Skin of body (tissue), 2 donors: ENCODE measurements around the gene GPSM3. TPM values are rescaled to one million over a fixed set of nuclear protein-coding genes. Genes with fewer than 3 reads are reported as not detected.
"Not testable (repeated sequence)": the region's sequence is repeated elsewhere in the genome, so short reads cannot be mapped to it uniquely, and the experiment has no call there.

Experiments
- DNase-seq: peaks from one replicate; lab custom pipeline; 2025; lab: John Stamatoyannopoulos, UW
- total RNA-seq: library from RNA; depleted of rRNA; stranded (reverse); fragments of >200 nt; gene quantifications from one replicate; pipeline ENCODE4 v1.2.3, GENCODE V29; 2014

GPSM3 gene, protein sequence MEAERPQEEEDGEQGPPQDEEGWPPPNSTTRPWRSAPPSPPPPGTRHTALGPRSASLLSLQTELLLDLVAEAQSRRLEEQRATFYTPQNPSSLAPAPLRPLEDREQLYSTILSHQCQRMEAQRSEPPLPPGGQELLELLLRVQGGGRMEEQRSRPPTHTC
- total RNA-seq, result 4.1 TPM

DNA sequence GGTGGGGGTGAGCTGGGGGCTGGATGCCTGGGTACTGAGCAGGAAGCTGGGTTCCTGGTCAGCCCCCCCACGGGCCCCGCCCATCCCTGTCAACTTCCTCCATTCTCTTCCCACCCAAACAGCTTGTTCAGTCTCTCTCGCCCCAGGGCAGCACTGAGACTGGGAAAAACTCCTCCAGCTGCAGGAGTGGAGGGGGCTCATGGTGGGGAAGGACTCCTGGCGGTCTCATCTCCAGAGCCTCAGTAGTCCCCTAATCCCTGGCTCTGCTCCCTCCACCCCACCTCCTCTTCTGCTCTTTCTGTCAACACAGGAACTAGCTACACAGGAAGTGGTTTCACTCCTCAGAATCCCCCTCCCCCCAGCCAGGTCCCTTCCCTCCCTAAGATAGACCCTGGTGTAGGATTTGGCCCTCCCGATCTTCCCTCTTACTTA is at the start of gene GPSM3:
GPSM3 (minus strand) TSS at position 36 of the 432 bp plus-strand sequence. CDS start 130 bp downstream, outside the sequence.
- DNase-seq, result peak; percentile 46

DNA sequence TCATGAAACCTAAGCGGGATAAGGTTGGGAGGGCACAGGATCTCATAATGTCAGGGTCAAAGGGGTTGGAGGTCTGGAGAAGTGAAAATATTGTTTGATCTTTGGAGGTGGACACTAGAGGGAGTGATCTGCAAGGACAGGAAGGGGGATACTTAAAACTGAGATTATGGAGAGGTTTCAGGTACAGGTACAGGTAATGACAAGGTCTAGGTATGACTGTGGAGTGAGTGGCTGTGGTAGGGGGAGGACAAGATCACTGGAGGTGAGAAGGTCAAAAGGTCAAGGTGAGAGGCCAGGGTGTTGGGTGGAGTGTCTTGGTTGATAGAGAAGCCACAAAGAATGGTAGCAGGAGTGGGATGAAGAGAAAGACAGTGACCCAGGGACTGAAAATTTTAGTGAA is 48.2 kb upstream of the GPSM3 start:
- DNase-seq, result no peak

DNA sequence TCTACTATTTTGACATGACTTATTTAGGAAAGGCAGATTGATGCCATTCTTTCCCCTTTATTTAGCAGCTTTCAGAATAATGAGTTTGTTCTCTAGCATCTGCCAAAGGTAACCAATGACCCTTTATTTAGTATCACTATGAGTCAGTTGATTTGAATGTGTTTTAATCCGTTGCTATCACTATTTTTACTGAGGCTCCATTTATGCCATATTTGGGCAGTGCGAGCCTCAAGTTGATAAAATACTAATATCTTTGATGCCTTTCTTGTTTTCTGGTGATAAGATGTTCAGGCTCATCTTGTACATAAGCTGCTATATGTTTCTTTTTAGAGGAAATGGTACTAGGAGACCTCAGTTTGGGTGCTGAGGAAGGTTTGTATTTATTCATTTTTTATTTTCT is 47.0 kb upstream of the GPSM3 start:
- no peak for DNase-seq

DNA sequence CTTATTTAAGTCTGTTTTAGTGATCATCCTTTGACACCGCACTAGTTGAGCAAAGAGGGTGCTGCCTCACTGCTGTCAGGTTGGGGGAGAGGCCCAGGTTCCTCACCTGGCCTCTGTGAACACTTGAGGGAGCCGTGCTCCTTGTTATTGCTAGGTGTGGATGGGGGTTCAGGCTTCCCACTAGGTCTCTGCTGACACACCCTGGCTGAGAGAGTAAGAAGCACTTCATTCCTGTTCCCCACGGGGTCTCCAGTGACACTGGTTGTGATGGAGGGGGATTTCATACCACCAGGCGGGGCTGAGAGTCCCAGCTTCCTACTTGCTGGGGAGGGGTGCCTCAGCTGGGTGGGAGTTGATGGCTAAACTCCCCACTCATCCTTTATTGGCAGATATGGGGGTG is 42.5 kb upstream of the GPSM3 start:
- DNase-seq, result no peak

DNA sequence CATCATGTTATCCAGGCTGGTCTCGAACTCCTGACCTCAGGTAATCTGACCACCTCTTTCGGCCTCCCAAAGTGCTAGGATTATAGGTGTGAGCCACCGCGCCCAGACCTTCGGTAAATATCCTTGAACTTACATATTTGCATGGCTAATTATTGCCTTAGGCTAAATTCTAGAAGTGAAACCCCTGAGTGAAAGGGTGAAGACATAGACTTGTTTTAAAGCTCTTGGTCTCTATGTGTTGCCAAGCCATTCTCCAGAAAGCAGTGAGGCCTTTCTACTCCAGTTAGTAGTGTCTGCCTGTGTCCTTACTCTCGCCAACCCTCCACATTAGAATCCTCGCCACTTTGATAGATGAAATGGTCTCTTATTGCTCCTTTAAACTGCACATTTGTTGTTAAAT is 34.0 kb upstream of the GPSM3 start:
- DNase-seq, result no peak

DNA sequence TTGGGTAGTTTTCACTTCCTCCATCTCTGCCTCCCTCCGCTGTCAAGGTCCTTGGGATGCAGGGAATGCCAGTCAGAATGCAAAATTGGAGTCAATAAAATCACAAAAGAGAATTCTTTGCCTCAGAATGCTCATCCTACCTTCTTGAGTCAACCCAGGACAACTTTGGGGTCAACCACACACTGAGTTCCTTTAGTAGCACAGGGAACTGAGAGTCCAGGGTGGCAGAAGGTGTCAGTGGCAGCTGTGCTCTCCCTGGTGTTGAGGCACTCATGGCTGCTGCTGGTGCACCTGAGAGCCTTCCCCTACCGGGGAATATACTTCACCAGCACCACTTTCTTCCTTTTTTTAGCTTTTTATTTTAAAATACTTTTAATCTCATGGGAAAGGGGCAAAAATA is 32.3 kb upstream of the GPSM3 start:
- DNase-seq, result no peak

DNA sequence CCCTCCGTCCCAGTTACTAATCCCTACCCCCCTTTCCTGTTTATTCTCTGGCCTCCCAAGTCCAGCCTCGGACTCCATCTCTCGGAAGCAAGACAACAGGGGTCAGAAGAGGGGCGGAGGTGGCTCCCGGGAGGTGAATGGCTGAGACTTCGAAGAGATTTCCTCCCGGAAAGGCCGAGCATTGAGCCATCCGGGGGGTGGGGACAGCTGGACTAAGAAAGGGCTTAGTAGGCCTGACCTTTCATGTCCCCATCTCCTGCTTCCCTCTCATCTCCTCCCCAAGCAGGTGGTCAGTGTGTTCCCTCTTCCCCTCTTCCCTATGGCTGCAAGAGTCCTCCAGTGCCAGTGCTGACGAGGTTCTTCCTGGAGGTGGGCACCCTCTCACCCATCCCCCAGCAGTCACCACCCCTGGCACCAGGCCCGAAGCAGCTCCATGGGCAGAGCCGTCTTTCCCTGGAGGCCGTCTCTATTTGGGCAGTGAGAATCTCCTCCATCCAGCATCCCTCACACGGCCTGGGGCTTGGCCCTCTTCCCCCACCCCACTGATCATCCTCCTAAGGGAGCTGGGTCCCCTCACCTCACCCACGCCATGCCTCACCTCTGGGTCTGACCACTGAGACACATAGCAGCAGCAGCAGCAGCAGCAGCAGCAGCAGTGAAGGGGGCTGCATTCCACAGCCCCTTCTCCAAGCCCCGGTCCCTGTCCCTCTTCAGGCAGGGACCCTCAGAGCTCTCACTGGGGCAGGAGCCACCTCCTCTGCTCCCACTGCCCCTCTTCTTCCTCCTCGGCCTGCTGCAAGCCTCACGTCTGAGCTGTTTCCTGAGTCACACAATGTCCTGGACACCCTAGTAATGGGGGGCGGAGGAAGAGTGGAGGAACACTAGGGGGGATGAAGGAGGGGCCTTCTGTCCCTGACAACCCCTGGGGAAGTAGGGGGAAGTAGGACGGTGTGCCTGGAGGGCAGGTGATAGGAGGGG is 31.1 kb upstream of the GPSM3 start, which contains the start of gene NOTCH4:
NOTCH4 (minus strand) TSS at position 810 of the 978 bp plus-strand sequence; CDS start at position 671, 139 bp downstream.
- DNase-seq, result no peak

DNA sequence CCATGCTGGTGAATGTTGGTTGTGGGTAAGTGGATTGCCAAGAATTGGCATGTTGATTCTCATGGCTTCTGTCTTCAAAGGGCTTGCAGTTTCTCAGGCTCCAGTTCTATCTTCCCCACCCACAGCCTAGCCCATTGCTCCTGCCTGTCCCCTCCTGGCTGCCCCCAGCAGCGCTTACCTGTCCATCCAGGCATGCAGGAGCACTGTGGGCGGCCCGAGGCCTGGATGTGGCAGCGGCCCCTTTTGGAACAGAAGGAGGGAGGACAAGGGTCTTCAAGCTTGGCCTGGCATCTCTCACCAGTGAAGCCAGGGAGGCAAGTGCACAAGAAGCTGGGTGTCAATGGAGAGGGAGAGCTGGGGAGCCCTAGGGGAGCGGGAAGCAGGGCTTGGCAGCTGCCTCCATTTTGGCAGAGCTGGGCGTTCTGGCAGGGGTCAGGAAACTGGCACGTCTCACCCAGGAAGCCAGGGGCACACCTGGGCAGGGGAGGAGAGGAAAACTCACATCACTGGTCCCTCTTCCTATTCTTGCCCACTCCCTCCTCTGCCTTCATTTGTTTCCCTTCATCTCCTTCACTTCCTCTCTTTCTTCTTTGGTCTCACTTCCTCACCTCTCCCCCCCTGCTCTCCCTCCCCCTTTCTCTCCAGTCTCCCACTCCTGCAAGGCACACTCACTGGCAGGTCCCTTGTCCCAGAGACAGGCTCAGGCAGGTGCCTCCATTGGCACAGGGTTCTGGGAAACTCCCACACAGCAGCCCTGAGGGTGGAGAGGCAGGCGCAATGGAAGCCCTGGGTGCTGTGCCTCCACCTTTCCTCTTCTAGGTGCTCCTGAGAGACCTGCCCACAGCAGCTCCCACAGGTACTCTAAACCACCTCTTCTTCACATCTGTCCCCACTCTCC is 30.1 kb upstream of the GPSM3 start:
- DNase-seq, result no peak

DNA sequence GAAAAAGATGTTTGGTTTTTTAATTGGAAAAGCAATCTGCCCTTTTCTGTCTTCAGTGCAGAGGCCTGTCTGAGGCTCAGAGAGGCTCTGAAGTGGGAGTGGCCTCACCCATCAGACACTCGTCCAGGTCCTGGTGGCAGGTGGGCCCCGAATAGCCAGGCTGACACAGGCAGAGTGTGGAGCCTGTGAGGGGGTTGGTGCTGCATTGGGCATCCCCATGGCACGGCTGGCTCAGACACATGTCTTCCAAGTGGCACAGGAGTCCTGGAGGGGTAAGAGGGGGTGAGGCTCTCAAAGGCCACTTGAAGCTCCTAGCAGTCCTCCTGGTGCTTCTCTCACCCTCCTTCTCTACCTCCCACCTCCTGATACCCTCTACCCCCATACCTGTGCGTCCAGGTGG is 27.6 kb upstream of the GPSM3 start:
- DNase-seq, result no peak

DNA sequence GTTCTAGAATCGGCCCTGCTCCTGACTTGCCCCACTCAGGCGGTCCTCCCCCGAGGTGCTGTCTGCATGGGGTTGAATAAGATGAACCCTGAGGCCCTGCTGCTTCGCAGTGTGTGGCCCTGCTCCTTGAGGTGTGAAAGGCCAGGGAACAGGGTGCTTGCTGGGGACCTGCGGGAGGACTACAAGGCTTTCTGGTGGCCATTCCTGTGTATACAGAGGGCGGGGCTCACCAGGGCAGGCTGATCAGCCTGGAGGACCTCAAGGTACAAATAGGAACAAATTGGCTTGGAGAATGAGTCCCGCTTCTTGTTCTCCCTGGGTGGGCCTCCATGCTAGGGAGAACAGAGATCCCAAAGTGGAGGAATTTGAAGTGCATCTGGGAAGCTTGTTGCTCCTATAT is 25.7 kb upstream of the GPSM3 start:
- DNase-seq, result no peak

DNA sequence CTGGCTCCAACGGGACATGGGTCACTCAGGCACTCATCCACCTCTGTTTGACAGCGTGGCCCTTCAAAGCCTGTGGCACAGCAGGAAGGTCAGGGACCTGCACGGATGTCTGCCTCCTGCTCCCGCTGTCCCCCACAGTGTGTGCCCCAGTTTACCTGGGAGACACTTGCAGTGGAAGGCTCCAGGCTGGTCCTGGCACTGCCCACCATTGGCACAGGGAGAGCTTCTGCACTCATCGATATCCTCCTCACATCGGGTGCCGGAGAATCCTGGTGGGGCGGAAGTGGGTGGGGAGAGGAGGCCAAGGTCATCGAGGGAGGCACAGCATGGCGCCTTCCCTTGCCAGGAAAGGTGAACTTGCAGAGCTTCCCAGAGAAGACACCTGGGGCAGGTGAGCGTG is 24.6 kb upstream of the GPSM3 start:
- no peak for DNase-seq

DNA sequence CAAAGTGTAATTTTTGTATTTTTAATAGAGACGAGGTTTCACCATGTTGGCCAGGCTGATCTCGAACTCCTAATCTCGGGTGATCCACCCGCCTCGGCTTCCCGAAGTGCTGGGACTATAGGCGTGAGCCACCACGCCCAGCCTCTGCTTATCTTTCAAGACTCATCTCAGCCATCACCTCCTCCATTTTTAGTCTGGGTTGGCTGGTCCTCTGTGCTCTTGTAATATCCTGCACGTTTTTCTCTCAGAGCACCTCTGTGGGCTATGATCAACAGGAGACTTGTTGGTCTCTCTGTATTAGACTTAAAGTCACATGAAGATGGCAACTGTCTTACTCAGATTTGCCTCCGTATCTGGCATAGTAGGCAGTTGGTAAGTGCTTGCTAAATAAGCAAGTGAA is 23.8 kb upstream of the GPSM3 start:
- DNase-seq, result no peak

DNA sequence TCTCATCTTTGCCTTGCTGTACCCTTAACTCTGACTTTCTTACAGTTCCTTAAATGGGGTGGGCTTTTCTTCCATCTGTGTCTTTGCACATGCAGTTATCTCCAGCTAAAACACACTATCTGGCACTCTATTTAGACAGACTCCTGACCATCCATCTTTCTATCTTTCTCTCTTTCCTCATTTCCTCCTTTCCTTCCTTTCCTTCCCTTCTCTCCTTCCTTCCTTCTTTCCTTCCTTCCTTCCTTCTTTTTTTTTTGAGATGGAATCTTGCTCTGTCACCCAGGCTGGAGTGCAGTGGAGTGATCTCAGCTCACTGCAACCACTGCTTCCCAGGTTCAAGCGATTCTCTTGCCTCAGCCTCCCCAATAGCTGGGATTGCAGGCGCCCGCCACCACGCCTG is 23.2 kb upstream of the GPSM3 start:
- DNase-seq, result no peak

DNA sequence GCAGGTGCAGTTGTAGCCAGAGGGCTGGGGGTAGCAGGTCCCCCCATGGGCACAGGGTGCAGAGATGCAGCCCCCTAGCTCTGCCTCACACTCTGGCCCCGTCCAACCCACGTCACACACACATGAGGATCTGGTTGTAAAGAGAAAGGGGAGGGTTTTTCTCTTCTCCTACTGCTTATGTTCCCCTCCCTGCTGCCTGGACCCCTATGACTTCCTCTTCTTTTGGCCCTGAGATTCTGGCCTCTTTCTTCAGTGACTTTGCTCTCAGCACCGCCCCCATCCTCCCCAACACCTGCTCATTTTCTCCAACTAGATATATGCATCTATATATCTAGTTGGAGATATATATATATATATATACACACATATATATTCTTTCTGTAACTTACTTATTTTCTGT is 21.7 kb upstream of the GPSM3 start:
- DNase-seq, result no peak

DNA sequence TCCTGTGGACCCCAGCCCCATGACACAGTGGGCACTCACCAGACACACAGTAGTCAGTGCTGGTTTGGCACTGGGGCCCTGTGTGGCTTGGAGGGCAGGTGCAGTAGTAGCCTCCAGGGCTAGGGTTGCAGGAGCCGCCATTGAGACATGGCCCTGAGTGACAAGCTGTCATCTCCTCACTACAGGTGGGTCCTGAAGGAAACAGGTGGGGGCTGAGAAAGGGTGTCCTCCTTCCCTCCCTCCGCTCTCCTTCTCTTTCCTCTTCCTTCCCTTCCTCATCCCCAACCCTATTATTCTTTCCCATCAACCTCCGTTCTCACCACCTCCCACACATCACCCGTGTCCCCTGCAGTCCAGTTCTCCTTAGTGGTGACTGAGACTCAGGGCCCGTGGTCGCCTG is 21.2 kb upstream of the GPSM3 start:
- DNase-seq, result no peak

DNA sequence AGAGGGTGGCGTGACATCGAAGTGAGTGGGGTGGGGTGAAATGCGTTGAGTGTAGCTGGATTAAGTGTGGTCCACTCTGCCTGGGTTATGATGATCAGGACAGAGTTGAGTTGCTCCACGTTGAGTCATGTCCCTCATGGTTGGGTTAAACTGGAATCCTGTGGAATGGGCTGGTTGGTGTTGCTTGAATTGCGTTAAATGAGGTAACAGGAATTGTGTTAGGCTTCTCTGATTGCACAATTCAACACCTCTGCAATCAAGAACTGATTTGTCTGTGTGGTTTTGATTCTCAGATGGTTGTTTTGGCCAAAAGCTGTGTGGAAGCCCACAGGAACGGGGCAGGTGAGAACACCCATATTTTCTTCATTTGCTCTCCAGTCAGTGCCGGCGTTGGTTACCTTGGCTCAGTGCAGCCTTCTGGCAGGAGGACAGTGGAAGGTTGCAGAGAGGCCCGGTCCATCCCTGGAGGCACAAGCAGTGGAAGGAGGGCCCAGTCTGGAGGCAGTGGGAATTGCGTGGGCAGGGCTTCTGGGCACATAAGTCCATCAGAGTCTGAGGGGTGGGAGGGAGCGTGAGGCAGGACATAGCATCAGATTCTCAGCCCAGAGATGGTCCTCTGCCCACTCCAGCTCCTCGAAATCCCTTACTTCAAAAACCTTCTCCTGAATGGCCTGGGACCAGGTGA is 19.8 kb upstream of the GPSM3 start:
- no peak for DNase-seq

DNA sequence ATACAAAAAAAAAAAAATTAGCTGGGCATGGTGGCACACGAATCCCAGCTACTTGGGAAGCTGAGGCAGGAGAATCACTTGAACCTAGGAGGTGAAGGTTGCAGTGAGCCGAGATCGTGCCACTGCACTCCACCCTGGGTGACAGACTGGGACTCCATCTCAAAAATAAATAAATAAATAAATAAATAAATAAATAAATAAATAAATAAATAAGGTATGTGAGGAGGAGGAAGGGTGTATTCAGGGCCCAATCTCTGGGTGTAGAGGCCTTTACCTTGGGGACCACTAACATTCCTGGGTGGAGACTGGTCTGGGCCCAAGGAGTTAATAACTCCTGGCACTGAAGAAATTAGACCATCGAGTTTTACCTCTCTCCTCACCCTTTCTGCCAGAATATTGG is 19.0 kb upstream of the GPSM3 start:
- DNase-seq, result not testable (repeated sequence)

DNA sequence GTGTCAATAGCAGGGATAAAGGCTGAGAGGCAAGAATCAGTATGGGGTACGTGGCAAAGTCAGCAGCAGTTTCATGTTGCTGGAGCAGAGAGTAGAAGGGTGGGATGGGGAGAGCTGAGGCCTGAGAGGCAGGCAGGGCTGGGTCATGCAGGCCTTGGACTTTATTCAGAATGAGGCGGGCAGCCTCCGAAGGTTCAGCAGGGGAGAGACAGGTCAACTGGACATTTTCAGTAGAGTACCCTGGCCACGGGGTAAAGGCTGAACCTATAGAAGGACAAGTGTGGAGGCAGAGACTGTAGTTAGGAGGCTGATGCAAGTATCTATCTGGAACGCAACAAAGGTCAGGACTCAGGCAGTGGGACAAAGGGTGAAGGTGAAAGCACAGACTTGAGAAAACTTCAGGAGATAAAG is 17.8 kb upstream of the GPSM3 start:
- DNase-seq, result no peak

DNA sequence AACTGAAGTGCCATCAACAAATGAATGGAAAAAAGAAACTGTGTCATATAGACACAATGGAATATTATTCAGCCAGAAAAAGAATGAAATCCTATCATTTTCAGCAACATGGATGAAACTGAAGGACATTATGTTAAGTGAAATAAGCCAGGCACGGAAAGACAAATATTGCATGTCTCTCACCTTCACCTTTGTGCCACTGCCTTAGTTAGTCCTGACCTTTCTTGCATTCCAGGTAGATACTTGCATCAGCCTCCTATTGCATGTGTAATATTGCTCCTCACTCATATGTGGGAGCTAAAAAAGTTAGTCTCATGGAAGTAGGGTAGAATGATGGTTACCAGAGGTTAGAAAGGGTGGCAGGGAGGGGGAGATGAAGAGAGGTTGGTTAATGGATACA is 16.6 kb upstream of the GPSM3 start:
- DNase-seq, result no peak

DNA sequence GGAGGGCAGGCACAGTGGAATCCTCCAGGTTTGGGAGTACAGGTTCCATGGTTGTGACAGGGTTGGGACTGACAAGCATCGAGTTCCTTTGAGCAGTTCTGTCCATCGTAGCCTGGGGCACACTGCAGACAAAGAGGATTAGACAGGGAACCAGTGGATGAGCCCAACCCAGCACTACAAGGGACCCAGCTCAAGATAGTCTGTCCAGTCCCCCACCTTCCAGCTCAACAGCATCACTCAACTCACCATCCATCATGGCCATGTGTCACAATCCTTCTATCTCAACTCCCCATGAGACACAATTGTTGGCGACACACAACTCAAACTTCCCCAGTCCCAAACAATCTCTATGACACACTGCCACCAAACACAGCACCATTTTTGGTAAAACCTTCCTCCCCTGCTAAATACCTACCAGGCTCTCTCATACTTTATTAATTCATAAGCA is 11.8 kb upstream of the GPSM3 start:
- no peak for DNase-seq
